Testis (tissue), 3 donors: ENCODE results near the gene FATE1. TPM values are rescaled to one million over a fixed set of nuclear protein-coding genes. Genes with fewer than 3 reads are reported as not detected.

Experiments
- DNase-seq: peaks from one replicate; pipeline ENCODE4 v3.0.0-alpha.2; 2019
- H3K27ac ChIP-seq, 2 donors: fragments of 200-600 bp; sonication (generic); one replicate each; pipeline ENCODE4 v1.5.1; 2019
- H3K27me3 ChIP-seq: fragments of 200-600 bp; sonication (generic); one replicate; pipeline ENCODE4 v1.5.1; 2019
- H3K36me3 ChIP-seq: fragments of 200-600 bp; sonication (generic); one replicate; pipeline ENCODE4 v1.5.1; 2017; ENCODE audit warnings: low read depth; ENCODE audit errors: missing control alignments
- H3K4me1 ChIP-seq: fragments of 200-600 bp; sonication (generic); one replicate; pipeline ENCODE4 v1.5.1; 2019
- H3K4me3 ChIP-seq, 2 donors: fragments of 200-600 bp; sonication (generic); one replicate each; pipeline ENCODE4 v1.5.1; 2017 to 2019
- H3K9me3 ChIP-seq: fragments of 200-600 bp; sonication (generic); one replicate; pipeline ENCODE4 v1.5.1; 2017
- POLR2A ChIP-seq: fragments of 450-650 bp; IDR thresholded peaks from one replicate; pipeline ENCODE4 v1.6.1; 2017; ENCODE audit warnings: antibody characterized with exemption, mild to moderate bottlenecking, moderate library complexity
- WGBS, 2 donors: methylation state at CpG; one replicate each; pipeline ENCODE4 v1.1.5; 2018; 5-methylcytosine and 5-hydroxymethylcytosine counted together
- intact Hi-C: fragments of 100-400 bp; cut with DNase I; formaldehyde crosslinking; loops from one replicate; pipeline ENCODE4 v1.15.1; 2023; ENCODE audit warnings: low total_unique reads
- polyA plus RNA-seq: library from polyadenylated mRNA; stranded (reverse); fragments of 350-450 nt; fragmentation: Illumina TruSeq; extraction: RNeasy Lipid Tissue Mini Kit (QIAGEN cat#74804); gene quantifications from one replicate; pipeline ENCODE4 v1.2.3, GENCODE V29; 2014; ENCODE audit warnings: low read depth, low replicate concordance; ENCODE audit not compliant: insufficient read depth
- total RNA-seq, 2 donors: library from RNA; depleted of rRNA; stranded (reverse); fragments of >200 nt; gene quantifications; one replicate each; pipeline ENCODE4 v1.2.3, GENCODE V29; 2016
- TF ChIP-seq, protein P1 (sequence below), 3 experiments: fragments of 450-650 bp in 2 of 3; fragments of 200-600 bp in 1 of 3; sonication (generic) in 1 of 3; IDR thresholded peaks; one replicate each; pipeline ENCODE4 v1.5.1; 2016 to 2019; ENCODE audit warnings: antibody characterized with exemption in 3 of 3, mild to moderate bottlenecking in 2 of 3, moderate library complexity in 1 of 3

The FATE1 gene
- total and polyA plus RNA-seq, 3 donors from 2014 or later = 482 to 1,316 (median 890) TPM

DNA sequence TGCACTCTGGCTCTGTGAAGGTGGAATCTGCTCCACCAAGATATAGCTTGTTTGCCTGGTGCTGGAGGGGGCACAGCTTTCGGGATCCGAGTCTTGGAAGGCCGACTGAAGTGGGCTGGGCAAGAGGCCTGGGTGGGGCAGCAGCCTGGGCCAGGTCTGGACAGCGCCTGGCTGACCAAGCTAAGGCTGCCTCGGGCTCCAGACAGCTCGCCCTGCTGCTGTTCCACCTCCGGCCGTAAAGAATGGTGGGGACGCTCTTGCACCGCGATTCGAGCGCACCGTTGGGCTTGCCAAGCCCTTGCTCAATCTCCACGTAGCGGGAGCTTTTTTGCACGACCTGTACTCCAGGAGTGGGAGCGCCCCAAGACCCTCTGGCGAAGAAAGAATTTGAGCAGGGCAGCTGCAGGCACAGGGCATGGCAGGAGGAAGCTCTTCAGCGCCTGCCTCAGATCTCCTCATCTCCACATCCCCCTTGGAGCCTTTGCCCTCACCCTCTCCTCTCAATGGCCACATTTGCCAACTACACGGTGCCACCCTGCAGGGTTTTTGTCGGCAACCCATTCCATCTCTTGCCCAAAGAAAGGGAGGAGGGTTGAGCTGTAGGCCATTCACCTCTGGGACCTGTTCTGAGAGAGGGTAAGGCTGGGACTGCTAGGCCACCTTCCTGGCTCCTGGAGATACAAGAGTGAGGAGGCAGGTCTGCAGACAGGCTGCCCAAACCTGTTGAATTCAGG lies 37.6 kb downstream of the FATE1 start:
- TF ChIP-seq, protein P1, sequence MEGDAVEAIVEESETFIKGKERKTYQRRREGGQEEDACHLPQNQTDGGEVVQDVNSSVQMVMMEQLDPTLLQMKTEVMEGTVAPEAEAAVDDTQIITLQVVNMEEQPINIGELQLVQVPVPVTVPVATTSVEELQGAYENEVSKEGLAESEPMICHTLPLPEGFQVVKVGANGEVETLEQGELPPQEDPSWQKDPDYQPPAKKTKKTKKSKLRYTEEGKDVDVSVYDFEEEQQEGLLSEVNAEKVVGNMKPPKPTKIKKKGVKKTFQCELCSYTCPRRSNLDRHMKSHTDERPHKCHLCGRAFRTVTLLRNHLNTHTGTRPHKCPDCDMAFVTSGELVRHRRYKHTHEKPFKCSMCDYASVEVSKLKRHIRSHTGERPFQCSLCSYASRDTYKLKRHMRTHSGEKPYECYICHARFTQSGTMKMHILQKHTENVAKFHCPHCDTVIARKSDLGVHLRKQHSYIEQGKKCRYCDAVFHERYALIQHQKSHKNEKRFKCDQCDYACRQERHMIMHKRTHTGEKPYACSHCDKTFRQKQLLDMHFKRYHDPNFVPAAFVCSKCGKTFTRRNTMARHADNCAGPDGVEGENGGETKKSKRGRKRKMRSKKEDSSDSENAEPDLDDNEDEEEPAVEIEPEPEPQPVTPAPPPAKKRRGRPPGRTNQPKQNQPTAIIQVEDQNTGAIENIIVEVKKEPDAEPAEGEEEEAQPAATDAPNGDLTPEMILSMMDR (IDR thresholded peaks at IDR 0.05) = peak; percentile 24 to 64 (median 39)
- TF ChIP-seq POLR2A = no peak
- 14 to 40% methylated on average over 2 to 19 of the region's 22 CpGs for WGBS, 2 donors
- Histone ChIP-seq H3K27ac (no peak overlapping the region), H3K4me3 (no peak overlapping the region), H3K4me1 (no peaks in the 10 kb centered on the region), H3K36me3 (no peaks in the 10 kb centered on the region), H3K9me3 (no peaks in the 10 kb centered on the region), H3K27me3 (no peaks in the 10 kb centered on the region)
- intact Hi-C loops = loop anchor here (10.0 kb wide), 1 partner anchor 881 kb away; the partner anchor contains the start of gene GABRQ
- DNase-seq = peak; percentile 66

DNA sequence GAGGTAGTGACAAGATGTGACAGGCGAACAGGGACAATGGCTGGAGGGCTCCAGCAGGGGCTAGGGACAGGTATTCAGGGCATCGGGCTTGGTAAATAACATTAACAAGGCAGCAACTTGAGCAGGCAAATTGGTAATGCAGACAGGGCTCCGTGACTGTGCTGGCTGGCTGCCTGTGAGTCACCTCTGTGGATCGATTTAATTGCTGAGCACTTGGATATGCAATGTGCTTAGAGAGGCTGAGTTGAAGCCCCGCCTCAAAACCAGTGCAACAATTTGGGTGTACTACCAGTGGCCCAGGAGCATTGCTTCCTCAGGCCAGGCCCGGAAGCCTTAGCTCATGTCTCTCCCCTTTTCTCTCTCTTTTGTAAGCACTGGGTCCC lies 38.2 kb downstream of the FATE1 start:
- Histone ChIP-seq H3K36me3 (no peaks in the 10 kb centered on the region), H3K9me3 (no peaks in the 10 kb centered on the region), H3K27me3 (no peaks in the 10 kb centered on the region), H3K4me3 (no peak overlapping the region), H3K27ac (no peak overlapping the region), H3K4me1 (no peaks in the 10 kb centered on the region)
- DNase-seq = no peak
- intact Hi-C loops = loop anchor here (10.0 kb wide), 1 partner anchor 881 kb away; the partner anchor contains the start of gene GABRQ
- WGBS, 2 donors = 88 to 92% methylated on average over 2 to 6 of the region's 6 CpGs
- no peak for TF ChIP-seq POLR2A
- TF ChIP-seq, protein P1 (IDR thresholded peaks at IDR 0.05) = no peak

DNA sequence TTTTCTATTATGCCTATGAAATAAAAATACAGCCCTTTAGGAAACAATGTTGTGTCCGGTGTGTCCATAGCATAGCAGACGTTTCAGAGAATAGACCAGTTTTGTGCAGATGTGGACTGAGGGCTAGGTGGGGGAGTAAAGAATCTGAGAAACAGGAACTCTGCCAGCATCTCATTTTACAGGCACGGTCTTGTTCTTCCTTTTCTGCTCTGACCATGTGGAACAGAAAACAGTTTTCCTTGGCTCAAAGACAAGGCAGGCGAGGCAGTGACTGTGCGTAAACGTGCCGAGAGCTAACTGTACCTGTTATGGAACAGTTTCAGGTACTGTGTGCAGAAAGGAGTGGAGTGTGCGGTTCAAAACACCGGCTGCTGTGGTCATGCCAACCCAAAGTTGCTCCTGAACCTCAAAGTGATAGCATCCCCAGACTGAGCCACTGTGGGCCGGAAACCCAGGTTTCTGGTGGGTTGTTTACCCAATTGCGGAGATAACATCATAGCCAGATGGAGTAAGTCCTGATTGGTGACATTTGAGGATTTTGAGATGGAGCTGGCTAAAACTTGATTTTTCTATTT lies 38.9 kb downstream of the FATE1 start:
- Histone ChIP-seq H3K27me3 (no peaks in the 10 kb centered on the region), H3K36me3 (no peaks in the 10 kb centered on the region), H3K27ac (no peak overlapping the region), H3K4me1 (no peaks in the 10 kb centered on the region), H3K9me3 (no peaks in the 10 kb centered on the region), H3K4me3 (no peak overlapping the region)
- 52 to 54% methylated on average over 5 to 11 of the region's 11 CpGs for WGBS, 2 donors
- no peak for DNase-seq
- TF ChIP-seq, protein P1 (IDR thresholded peaks at IDR 0.05) = no peak
- no peak for TF ChIP-seq POLR2A
- intact Hi-C loops = loop anchor here (10.0 kb wide), 1 partner anchor 880 kb away; the partner anchor contains the start of gene GABRQ

DNA sequence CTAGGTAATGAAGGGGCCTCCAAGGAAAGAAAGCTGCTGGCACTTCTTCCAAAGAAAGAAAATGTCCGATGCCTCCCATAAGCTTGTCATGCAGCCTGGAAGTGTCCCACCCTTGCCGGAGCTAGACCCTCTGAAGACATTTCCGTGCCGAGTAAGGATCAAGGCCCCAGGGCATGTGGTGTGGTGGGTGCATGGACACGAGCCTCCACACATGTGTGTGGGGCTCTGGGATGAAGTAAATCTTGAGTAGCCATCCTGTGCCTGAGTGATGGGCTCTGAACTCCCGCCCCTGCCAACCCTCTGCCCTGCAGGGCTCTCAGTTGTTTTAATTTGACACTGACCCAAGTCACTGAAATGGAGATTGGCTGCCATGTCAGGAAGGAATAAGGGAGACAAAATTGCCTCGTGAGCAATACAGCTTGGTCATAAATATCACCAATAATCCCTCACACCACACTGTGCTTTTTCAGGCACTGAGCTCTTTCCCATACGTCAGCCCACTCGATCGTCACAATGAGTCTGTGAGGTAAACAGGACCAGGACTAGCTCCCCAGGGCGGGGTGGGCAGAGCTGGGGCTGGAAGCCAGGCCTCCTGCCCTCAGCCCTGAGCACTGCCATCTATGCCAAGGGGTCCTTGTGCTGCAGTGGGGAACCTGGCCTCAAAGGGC lies 43.3 kb downstream of the FATE1 start:
- Histone ChIP-seq H3K36me3 (no peaks in the 10 kb centered on the region), H3K4me1 (no peaks in the 10 kb centered on the region), H3K9me3 (no peaks in the 10 kb centered on the region), H3K27ac (no peak overlapping the region), H3K27me3 (no peaks in the 10 kb centered on the region), H3K4me3 (no peak overlapping the region)
- TF ChIP-seq, protein P1 (IDR thresholded peaks at IDR 0.05) = no peak
- TF ChIP-seq POLR2A = no peak
- DNase-seq = no peak
- intact Hi-C loops = loop anchor here (10.0 kb wide), 1 partner anchor 876 kb away; the partner anchor contains the start of gene GABRQ
- 75 to 86% methylated on average over 6 to 11 of the region's 11 CpGs for WGBS, 2 donors
